Common myeloid progenitor, CD34-positive (primary cell): ENCODE measurements around the gene RNF146.

Source experiments
- CTCF ChIA-PET: fragments of 350-600 bp; sonication (Branson Sonifier 250); formaldehyde crosslinking; loops from one replicate; lab custom pipeline; 2021; ENCODE audit warnings: antibody characterized with exemption; lab: Charles Lee
- POLR2A ChIA-PET: fragments of 350-600 bp; sonication (Branson Sonifier 250); formaldehyde crosslinking; loops from one replicate; lab custom pipeline; 2021; ENCODE audit warnings: antibody characterized with exemption; lab: Charles Lee
- DNase-seq, 3 donors: peaks; one replicate each; pipeline versions ENCODE4 v3.0.0 to v3.0.0-alpha.2; 2013
- H3K27ac ChIP-seq, 2 experiments: 1 replicate in 1 of 2; 2 replicates in 1 of 2; pipeline ENCODE4 v1.7.0; 2013; ENCODE audit warnings: inconsistent platforms in 2 of 2, low read length in 2 of 2, mild to moderate bottlenecking in 2 of 2, low read depth in 1 of 2, moderate library complexity in 1 of 2; ENCODE audit not compliant: severe bottlenecking in 2 of 2, insufficient read depth in 1 of 2, poor library complexity in 1 of 2
- H3K27me3 ChIP-seq, 5 experiments: replicated peaks in 2 of 5; 1 replicate in 3 of 5; 2 replicates in 2 of 5; pipeline versions ENCODE4 v1.6.1 to v1.7.0; 2013; ENCODE audit warnings: low read length in 4 of 5, mild to moderate bottlenecking in 2 of 5, moderate library complexity in 2 of 5, inconsistent platforms in 1 of 5; ENCODE audit not compliant: insufficient read depth in 5 of 5, control insufficient read depth in 4 of 5
- H3K36me3 ChIP-seq, 4 experiments: 1 replicate in 2 of 4; 2 replicates in 2 of 4; pipeline versions ENCODE4 v1.6.1 to v1.7.0; 2013; ENCODE audit warnings: low read length in 3 of 4, control low read depth in 1 of 4, mild to moderate bottlenecking in 1 of 4; ENCODE audit not compliant: control insufficient read depth in 4 of 4, insufficient read depth in 4 of 4
- H3K4me1 ChIP-seq, 4 experiments: 1 replicate in 3 of 4; 2 replicates in 1 of 4; pipeline versions ENCODE4 v1.6.1 to v1.7.1; 2013; ENCODE audit warnings: low read length in 3 of 4, mild to moderate bottlenecking in 3 of 4, control low read depth in 1 of 4, inconsistent platforms in 1 of 4, moderate library complexity in 1 of 4; ENCODE audit not compliant: control insufficient read depth in 4 of 4, insufficient read depth in 4 of 4; ENCODE audit errors: control extremely low read depth in 1 of 4
- H3K4me3 ChIP-seq, 7 experiments: 1 replicate in 4 of 7; 2 replicates in 3 of 7; pipeline versions ENCODE4 v1.5.1 to v1.7.0; 2013; ENCODE audit warnings: mild to moderate bottlenecking in 7 of 7, low read length in 6 of 7, moderate library complexity in 6 of 7, inconsistent platforms in 2 of 7, low read depth in 2 of 7, control low read depth in 1 of 7; ENCODE audit not compliant: insufficient read depth in 4 of 7, control insufficient read depth in 1 of 7; ENCODE audit errors: extremely low read depth in 1 of 7
- H3K9me3 ChIP-seq, 5 experiments: 1 replicate in 4 of 5; 2 replicates in 1 of 5; pipeline versions ENCODE4 v1.6.1 to v1.7.1; 2013; ENCODE audit warnings: low read length in 4 of 5, mild to moderate bottlenecking in 2 of 5, inconsistent platforms in 1 of 5, low read depth in 1 of 5, moderate library complexity in 1 of 5; ENCODE audit not compliant: control insufficient read depth in 4 of 5, insufficient read depth in 2 of 5; ENCODE audit errors: control extremely low read depth in 1 of 5
- WGBS: methylation state at CpG from one replicate; pipeline ENCODE4 v1.1.5; 2013; ENCODE audit not compliant: insufficient coverage; 5-methylcytosine and 5-hydroxymethylcytosine counted together

The RNF146 gene

DNA sequence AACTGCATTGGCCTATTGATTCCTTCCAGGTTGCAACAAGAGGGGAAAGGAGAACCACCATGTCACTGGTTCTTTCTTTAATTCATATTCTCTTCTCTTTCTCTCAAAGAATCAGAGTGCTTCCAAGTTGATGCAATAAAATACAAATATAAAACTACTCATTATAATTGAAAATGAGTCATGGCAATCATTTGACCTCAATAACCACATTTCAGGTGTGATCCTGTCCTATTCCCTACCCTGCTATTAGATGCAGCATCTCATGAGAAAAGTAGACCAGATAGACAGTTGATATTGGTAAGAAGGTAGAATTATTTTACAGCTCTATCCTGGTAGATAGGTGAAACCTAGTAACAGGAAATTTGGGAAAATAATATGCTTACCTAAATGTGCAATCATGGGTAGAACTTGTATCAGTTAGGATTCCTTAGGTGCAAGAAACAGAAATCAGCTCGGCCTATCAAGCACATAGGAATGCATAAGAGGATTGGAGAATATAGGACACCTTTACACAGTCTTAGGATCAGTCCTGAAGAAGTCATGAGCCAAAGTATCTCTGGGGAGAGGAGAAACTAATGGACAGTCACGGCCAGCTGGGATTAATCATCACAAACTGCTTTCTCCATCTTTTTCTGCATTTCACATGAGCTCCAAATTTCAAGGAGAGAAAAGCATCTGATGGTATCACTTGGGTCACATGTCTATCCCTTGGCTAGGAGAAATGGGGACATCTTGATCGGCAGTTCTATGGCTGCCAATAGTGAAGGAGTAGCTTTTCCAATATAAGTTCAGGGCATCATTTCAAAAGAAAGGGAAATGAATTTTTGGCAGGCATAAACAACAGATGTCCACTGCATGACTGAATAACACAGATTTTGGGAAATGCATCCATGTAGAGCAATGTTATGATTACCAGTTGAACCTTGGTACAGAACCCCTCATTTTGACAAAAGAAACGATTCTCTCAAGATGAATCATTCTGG is 19.3 kb upstream of the RNF146 start:
- Histone ChIP-seq H3K36me3 (no peaks in the 10 kb centered on the region), H3K4me1 (no peaks in the 10 kb centered on the region), H3K9me3 (no peaks in the 10 kb centered on the region), H3K4me3 (no peak overlapping the region), H3K27ac (no peak overlapping the region), H3K27me3 (no peaks in the 10 kb centered on the region)
- CTCF ChIA-PET: interaction anchor here (0.6 kb wide), 1 partner anchor 879 kb away, joined by 4 read pairs; no protein-coding TSS in a partner anchor
- POLR2A ChIA-PET: no interaction called here
- no peak for DNase-seq
- WGBS: 100% methylated on average over 3 of the region's 4 CpGs

DNA sequence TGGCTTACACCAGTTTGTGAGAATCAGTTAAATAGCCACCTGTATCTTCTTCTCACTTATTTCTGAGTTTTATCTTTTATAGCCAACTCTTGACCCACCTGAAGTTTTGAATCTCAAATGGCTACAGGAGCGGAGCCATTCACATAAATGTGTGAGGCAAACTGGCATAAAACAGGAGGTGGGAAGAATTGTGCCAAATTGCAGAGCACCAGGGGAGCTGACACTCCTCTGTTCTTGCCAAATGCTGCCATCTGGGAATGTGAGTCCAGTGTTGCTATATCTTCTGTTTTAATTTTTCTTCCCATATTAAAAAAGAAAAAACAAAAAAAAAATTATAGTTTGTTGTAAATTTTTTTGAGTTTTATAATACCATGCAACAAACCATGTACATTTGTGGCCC is 17.0 kb upstream of the RNF146 start:
- DNase-seq: no peak
- H3K27me3 ChIP-seq: no peaks in the 10 kb centered on the region
- H3K27ac ChIP-seq: no peak overlapping the region
- no peaks in the 10 kb centered on the region for H3K4me1 ChIP-seq
- no peaks in the 10 kb centered on the region for H3K9me3 ChIP-seq
- ChIA-PET CTCF (no interaction called here), POLR2A (no interaction called here)
- H3K4me3 ChIP-seq: no peak overlapping the region
- H3K36me3 ChIP-seq: no peaks in the 10 kb centered on the region
- 80% methylated on average over 1 of the region's 1 CpG for WGBS

DNA sequence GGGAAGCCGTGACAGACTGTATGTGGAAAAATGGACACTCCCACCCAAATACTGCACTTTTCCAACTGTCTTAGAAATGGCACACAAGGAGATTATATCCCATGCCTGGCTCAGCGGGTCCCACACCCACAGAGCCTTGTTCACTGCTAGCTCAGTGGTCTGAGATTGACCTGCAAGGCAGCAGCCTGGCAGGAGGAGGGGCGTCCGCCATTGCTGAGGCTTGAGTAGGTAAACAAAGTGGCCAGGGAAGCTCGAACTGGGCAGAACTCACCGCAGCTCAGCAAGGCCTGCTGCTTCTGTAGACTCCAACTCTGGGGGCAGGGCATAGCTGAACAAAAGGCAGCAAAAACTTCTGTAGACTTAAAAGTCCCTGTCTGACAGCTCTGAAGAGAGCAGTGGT is 11.4 kb upstream of the RNF146 start:
- no peak overlapping the region for H3K27ac ChIP-seq
- no peaks in the 10 kb centered on the region for H3K36me3 ChIP-seq
- H3K27me3 ChIP-seq: no peaks in the 10 kb centered on the region
- H3K4me1 ChIP-seq: no peaks in the 10 kb centered on the region
- no peaks in the 10 kb centered on the region for H3K9me3 ChIP-seq
- H3K4me3 ChIP-seq: no peak overlapping the region
- DNase-seq: no peak
- ChIA-PET POLR2A (no interaction called here), CTCF (no interaction called here)
- 91% methylated on average over 4 of the region's 6 CpGs for WGBS

DNA sequence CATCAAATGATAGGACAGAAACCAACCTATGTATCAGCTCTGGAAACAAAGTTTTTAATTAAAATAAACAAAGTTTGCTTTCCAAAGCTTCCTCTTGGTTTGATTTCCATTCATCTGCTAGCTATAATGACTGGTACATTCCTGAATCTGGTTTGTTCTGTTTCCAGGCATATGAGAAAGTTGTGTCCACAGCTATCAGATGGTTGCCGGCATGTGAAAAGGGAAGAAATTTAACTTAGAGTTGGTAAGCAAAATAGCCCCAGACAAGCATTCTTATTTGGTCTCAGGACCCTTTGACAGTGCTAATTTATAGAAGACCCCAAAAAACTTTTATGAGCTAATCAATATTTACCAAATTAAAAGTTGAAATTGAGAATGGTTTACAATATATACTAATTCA is 3.8 kb upstream of the RNF146 start:
- ChIA-PET POLR2A (no interaction called here), CTCF (interaction anchor here (0.6 to 1.0 kb wide), 3 partner anchors 35 to 1016 kb away, joined by 3 read pairs; no protein-coding TSS in a partner anchor)
- Histone ChIP-seq H3K27me3 (no peaks in the 10 kb centered on the region), H3K9me3 (no peaks in the 10 kb centered on the region), H3K36me3 (no peaks in the 10 kb centered on the region), H3K27ac (no peak overlapping the region), H3K4me3 (no peak overlapping the region), H3K4me1 (peaks cover 0 to 16% (median 13%) of the 10 kb centered on the region in 4 experiments)
- WGBS: no CpG with 5 or more reads among the region's 1 CpG
- no peak for DNase-seq

DNA sequence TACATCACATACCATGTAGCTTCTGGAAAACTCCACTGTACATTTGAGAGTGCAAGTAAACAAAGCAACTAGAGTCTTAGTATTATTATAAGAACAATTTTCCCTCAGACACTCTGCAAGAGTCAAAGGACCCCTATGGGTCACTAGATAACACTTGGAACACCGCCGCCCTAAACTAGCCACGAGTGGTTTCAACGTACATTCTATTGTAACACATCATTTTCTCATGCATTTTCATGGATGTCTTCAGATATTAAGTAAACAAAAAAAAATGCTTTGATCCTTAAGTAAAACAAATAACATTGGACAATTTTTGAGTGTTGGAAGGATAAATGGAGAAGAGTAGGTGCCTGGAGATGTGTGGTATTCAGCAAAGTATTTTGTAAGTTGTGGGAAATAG is 3.2 kb upstream of the RNF146 start:
- Histone ChIP-seq H3K36me3 (no peaks in the 10 kb centered on the region), H3K4me3 (no peak overlapping the region), H3K27ac (no peak overlapping the region), H3K9me3 (no peaks in the 10 kb centered on the region), H3K27me3 (no peaks in the 10 kb centered on the region), H3K4me1 (peaks cover 3 to 21% (median 15%) of the 10 kb centered on the region in 4 experiments)
- CTCF ChIA-PET: interaction anchor here (0.6 to 1.0 kb wide), 3 partner anchors 41 to 1017 kb away, joined by 3 read pairs; no protein-coding TSS in a partner anchor
- no peak for DNase-seq
- no CpG with 5 or more reads among the region's 4 CpGs for WGBS
- POLR2A ChIA-PET: no interaction called here

DNA sequence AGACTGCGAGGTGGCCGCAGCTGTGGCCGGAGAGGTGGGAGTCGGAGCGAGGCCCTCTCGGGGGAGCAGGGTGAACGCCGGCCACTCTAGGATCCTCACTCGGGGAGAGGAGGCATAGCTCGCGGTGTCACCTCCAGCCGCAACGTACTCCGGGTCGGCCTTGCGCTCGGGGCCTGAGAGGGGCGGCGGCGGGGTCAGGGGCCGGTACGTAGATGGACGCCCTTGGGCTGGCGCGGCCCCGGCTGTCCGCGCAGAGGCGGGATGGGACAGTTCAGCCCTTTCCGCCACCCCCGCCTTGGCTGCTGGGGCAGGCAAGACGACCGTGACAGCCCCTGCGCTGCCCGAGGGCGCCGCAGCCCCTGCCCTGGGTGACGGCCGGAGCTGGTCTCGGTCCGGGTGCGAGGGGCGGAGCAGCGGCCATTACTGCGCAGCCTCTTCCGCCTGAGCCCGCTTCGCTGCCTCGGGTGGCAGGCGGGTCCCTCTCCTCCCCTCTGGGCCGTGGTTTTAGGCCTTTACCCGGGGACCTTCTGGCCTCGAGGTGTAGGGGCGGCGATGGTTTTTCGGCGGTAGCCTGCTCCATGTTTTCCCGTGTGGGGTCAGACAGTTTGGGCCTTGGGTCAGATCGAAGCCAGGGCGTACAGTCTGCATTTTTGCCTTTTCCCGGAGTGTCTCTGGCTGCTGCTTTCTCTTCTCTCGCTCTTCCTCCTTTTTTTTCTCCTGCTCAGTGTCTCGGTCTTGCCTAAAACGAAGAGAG is 405 bp downstream of the RNF146 start:
- Histone ChIP-seq H3K27ac (peak overlapping the region; percentile 73 to 94), H3K36me3 (no peaks in the 10 kb centered on the region), H3K4me3 (peak overlapping the region; percentile 91 to 99 (median 96)), H3K9me3 (no peaks in the 10 kb centered on the region), H3K4me1 (peaks cover 13 to 31% (median 22%) of the 10 kb centered on the region in 4 experiments), H3K27me3 (no peaks in the 10 kb centered on the region)
- CTCF ChIA-PET: interaction anchor here (0.6 to 2.5 kb wide), 9 partner anchors 8 to 1310 kb away, joined by 3 to 12 read pairs (median 3); no protein-coding TSS in a partner anchor
- 0% methylated on average over 58 of the region's 64 CpGs for WGBS
- DNase-seq: peak; percentile 47 to 77 (median 71)
- POLR2A ChIA-PET: interaction anchor here (0.5 to 1.4 kb wide), 4 partner anchors 31 to 1290 kb away, joined by 3 to 6 read pairs (median 3); no protein-coding TSS in a partner anchor
